SK-N-SH (cell line): ENCODE data around the gene PIK3R1. TPM values are rescaled to one million over a fixed set of nuclear protein-coding genes. Genes with fewer than 3 reads are reported as not detected.

Experiments used
- CTCF ChIA-PET: fragments of 300-600, 350-600 bp; formaldehyde crosslinking; extraction: SDS; loops from one replicate; lab custom pipeline; 2021; lab: Yijun Ruan, JAX
- POLR2A ChIA-PET: fragments of 350-600 bp; sonication (Branson Sonifier 250); formaldehyde crosslinking; extraction: SDS; loops from one replicate; lab custom pipeline; 2020; ENCODE audit warnings: antibody characterized with exemption, inconsistent platforms; lab: Yijun Ruan, JAX
- DNase-seq: peaks from one replicate; pipeline ENCODE4 v3.0.0; 2012
- H2AFZ ChIP-seq: fragments of 200-600 bp; sonication (generic); 2 replicates; pipeline ENCODE4 v1.8.1; 2016; ENCODE audit warnings: antibody characterized with exemption, mild to moderate bottlenecking, low read depth
- H3F3A ChIP-seq: fragments of 200-600 bp; sonication (generic); replicated peaks from 2 replicates; pipeline ENCODE3; 2016; ENCODE audit warnings: antibody characterized with exemption, mild to moderate bottlenecking; ENCODE audit not compliant: insufficient read depth
- H3K27ac ChIP-seq, 2 experiments: fragments of 200-500 bp in 1 of 2; fragments of 200-600 bp in 1 of 2; sonication (Bioruptor generic) in 1 of 2; sonication (generic), shearing (Covaris generic) in 1 of 2; 2 replicates each; pipeline versions ENCODE4 v1.5.1 to v1.6.1; 2014 to 2016; ENCODE audit warnings: low read depth in 2 of 2, inconsistent platforms in 1 of 2, low read length in 1 of 2, mild to moderate bottlenecking in 1 of 2, mixed read lengths in 1 of 2
- H3K27me3 ChIP-seq: fragments of 200-600 bp; sonication (generic), shearing (Covaris generic); 2 replicates; pipeline ENCODE4 v1.6.1; 2016; ENCODE audit warnings: mixed run types; ENCODE audit not compliant: insufficient read depth
- H3K36me3 ChIP-seq, 2 experiments: fragments of 200-500 bp in 1 of 2; fragments of 200-600 bp in 1 of 2; sonication (Bioruptor generic) in 1 of 2; sonication (generic) in 1 of 2; replicated peaks in 1 of 2; 2 replicates each; pipeline versions ENCODE3 to v1.5.1; 2014 to 2016; ENCODE audit warnings: low read length in 1 of 2, mild to moderate bottlenecking in 1 of 2; ENCODE audit not compliant: insufficient read depth in 2 of 2, control insufficient read depth in 1 of 2
- H3K4me1 ChIP-seq, 2 experiments: fragments of 200-500 bp in 1 of 2; fragments of 200-600 bp in 1 of 2; sonication (Bioruptor generic) in 1 of 2; sonication (generic), shearing (Covaris generic) in 1 of 2; 2 replicates each; pipeline versions ENCODE4 v1.5.1 to v1.6.1; 2014 to 2016; ENCODE audit warnings: low read depth in 1 of 2, low read length in 1 of 2, mixed run types in 1 of 2; ENCODE audit not compliant: insufficient read depth in 2 of 2, control insufficient read depth in 1 of 2
- H3K4me2 ChIP-seq: fragments of 200-600 bp; sonication (generic), shearing (Covaris generic); 2 replicates; pipeline ENCODE4 v1.6.1; 2017; ENCODE audit warnings: mixed run types
- H3K4me3 ChIP-seq, 2 experiments: fragments of 200-500 bp in 1 of 2; fragments of 200-600 bp in 1 of 2; sonication (Bioruptor generic) in 1 of 2; sonication (generic), shearing (Covaris generic) in 1 of 2; 2 replicates each; pipeline versions ENCODE4 v1.5.1 to v1.8.1; 2014 to 2016; ENCODE audit warnings: low read depth in 2 of 2, inconsistent platforms in 1 of 2, low read length in 1 of 2, mild to moderate bottlenecking in 1 of 2, mixed read lengths in 1 of 2, moderate library complexity in 1 of 2
- H3K79me2 ChIP-seq: fragments of 200-600 bp; sonication (generic); 2 replicates; pipeline ENCODE4 v1.8.1; 2017; ENCODE audit warnings: mild to moderate bottlenecking; ENCODE audit not compliant: insufficient read depth
- H3K9ac ChIP-seq: fragments of 200-600 bp; sonication (generic); 2 replicates; pipeline ENCODE4 v1.6.1; 2017; ENCODE audit warnings: mixed run types
- H3K9me2 ChIP-seq: fragments of 200-600 bp; sonication (generic); 2 replicates; pipeline ENCODE4 v1.6.1; 2017; ENCODE audit warnings: mixed run types
- H3K9me3 ChIP-seq: fragments of 200-600 bp; sonication (generic); 2 replicates; pipeline ENCODE4 v1.6.1; 2017; ENCODE audit warnings: mixed run types, mild to moderate bottlenecking, moderate library complexity
- H4K20me1 ChIP-seq: fragments of 200-600 bp; sonication (generic); 2 replicates; pipeline ENCODE4 v1.6.1; 2017; ENCODE audit warnings: mild to moderate bottlenecking, mixed run types; ENCODE audit not compliant: insufficient read depth
- ELF1 ChIP-seq: IDR thresholded peaks from 2 replicates; pipeline ENCODE4 v1.4.0; 2012
- FOSL2 ChIP-seq: IDR thresholded peaks from 2 replicates; pipeline ENCODE4 v1.4.0; 2012; ENCODE audit warnings: low read depth, mild to moderate bottlenecking, moderate library complexity, borderline replicate concordance
- FOXM1 ChIP-seq: IDR thresholded peaks from 2 replicates; pipeline ENCODE4 v1.4.0; 2012; ENCODE audit warnings: low read depth, mild to moderate bottlenecking
- GABPA ChIP-seq: IDR thresholded peaks from 2 replicates; pipeline ENCODE4 v1.4.0; 2012; ENCODE audit warnings: low read depth, mild to moderate bottlenecking
- JUND ChIP-seq: IDR thresholded peaks from 2 replicates; pipeline ENCODE4 v1.4.0; 2012
- MEF2A ChIP-seq: IDR thresholded peaks from 2 replicates; pipeline ENCODE4 v1.4.0; 2012; ENCODE audit warnings: low read depth, borderline replicate concordance
- NFIC ChIP-seq: IDR thresholded peaks from 2 replicates; pipeline ENCODE4 v1.4.0; 2012; ENCODE audit warnings: borderline replicate concordance
- SIN3A ChIP-seq: IDR thresholded peaks from 2 replicates; pipeline ENCODE4 v1.6.1; 2012; ENCODE audit warnings: low read depth, mild to moderate bottlenecking, low read length, moderate library complexity, borderline replicate concordance
- SMC3 ChIP-seq: IDR thresholded peaks from 2 replicates; pipeline ENCODE4 v1.6.1; 2012; ENCODE audit warnings: low read depth, low read length, improper control_type of control experiment
- polyA plus RNA-seq, 3 experiments: library from polyadenylated mRNA; depleted of rRNA; stranded (reverse); fragments of >200 nt; gene quantifications; 2 replicates each; pipeline ENCODE4 v1.2.3, GENCODE V29; 2012
- TF ChIP-seq, protein P1 (sequence below): IDR thresholded peaks from 2 replicates; pipeline ENCODE4; 2012
- TF ChIP-seq, protein P2 (sequence below): IDR thresholded peaks from 2 replicates; pipeline ENCODE4 v1.6.1; 2012; ENCODE audit warnings: mild to moderate bottlenecking, low read depth, low read length, moderate library complexity
- TF ChIP-seq, protein P3 (sequence below): IDR thresholded peaks from 2 replicates; pipeline ENCODE4 v1.4.0; 2012; ENCODE audit warnings: low read depth, borderline replicate concordance

PIK3R1 gene
- polyA plus RNA-seq, 1 of the 3 experiments (the other 2 are of a cell fraction): 2.0 TPM

DNA sequence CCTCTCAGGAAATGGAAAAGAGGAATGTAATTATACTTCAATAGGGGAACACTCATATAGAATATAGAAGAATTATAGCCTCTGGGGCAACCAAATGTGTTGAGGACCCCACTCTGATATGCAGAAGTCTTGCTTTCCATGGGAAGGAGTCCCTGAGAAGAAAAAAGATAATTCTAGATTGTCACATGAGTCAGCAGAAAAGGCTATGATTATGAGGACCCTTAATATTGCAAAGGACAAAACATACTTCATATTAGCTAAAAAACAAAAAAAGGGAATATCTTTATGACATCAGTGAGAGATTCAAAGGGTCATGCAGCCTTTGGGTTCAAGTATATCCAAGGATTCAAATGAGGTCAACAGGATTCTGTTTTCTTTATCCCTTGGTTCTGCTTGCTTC is 119.5 kb downstream of the PIK3R1 start:
- ChIA-PET POLR2A (no interaction called here), CTCF (interaction anchor here (1.1 kb wide), 1 partner anchor 673 kb away, joined by 3 read pairs; no protein-coding TSS in a partner anchor)
- no peaks in the 10 kb centered on the region for H4K20me1 ChIP-seq
- no peaks in the 10 kb centered on the region for H3K9me2 ChIP-seq
- H3K27me3 ChIP-seq: no peaks in the 10 kb centered on the region
- H3K36me3 ChIP-seq: no peaks in the 10 kb centered on the region
- no peak overlapping the region for H3K4me2 ChIP-seq
- TF ChIP-seq MEF2A: no peak
- TF ChIP-seq NFIC: no peak
- TF ChIP-seq, protein P1, sequence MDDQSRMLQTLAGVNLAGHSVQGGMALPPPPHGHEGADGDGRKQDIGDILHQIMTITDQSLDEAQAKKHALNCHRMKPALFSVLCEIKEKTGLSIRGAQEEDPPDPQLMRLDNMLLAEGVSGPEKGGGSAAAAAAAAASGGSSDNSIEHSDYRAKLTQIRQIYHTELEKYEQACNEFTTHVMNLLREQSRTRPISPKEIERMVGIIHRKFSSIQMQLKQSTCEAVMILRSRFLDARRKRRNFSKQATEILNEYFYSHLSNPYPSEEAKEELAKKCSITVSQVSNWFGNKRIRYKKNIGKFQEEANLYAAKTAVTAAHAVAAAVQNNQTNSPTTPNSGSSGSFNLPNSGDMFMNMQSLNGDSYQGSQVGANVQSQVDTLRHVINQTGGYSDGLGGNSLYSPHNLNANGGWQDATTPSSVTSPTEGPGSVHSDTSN: no peak
- no peak for TF ChIP-seq SIN3A
- TF ChIP-seq JUND: no peak
- TF ChIP-seq GABPA: no peak
- no peak for TF ChIP-seq ELF1
- TF ChIP-seq, protein P2, sequence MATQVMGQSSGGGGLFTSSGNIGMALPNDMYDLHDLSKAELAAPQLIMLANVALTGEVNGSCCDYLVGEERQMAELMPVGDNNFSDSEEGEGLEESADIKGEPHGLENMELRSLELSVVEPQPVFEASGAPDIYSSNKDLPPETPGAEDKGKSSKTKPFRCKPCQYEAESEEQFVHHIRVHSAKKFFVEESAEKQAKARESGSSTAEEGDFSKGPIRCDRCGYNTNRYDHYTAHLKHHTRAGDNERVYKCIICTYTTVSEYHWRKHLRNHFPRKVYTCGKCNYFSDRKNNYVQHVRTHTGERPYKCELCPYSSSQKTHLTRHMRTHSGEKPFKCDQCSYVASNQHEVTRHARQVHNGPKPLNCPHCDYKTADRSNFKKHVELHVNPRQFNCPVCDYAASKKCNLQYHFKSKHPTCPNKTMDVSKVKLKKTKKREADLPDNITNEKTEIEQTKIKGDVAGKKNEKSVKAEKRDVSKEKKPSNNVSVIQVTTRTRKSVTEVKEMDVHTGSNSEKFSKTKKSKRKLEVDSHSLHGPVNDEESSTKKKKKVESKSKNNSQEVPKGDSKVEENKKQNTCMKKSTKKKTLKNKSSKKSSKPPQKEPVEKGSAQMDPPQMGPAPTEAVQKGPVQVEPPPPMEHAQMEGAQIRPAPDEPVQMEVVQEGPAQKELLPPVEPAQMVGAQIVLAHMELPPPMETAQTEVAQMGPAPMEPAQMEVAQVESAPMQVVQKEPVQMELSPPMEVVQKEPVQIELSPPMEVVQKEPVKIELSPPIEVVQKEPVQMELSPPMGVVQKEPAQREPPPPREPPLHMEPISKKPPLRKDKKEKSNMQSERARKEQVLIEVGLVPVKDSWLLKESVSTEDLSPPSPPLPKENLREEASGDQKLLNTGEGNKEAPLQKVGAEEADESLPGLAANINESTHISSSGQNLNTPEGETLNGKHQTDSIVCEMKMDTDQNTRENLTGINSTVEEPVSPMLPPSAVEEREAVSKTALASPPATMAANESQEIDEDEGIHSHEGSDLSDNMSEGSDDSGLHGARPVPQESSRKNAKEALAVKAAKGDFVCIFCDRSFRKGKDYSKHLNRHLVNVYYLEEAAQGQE: no peak
- H3K4me1 ChIP-seq: peaks cover 5 to 11% of the 10 kb centered on the region in 2 experiments; a peak in 2 of 4 replicates
- no peak for DNase-seq
- H3K79me2 ChIP-seq: no peaks in the 10 kb centered on the region
- H2AFZ ChIP-seq: no peak overlapping the region
- peaks cover 27% of the 10 kb centered on the region for H3F3A ChIP-seq
- H3K27ac ChIP-seq: no peak overlapping the region
- no peaks in the 10 kb centered on the region for H3K9me3 ChIP-seq
- no peak overlapping the region for H3K4me3 ChIP-seq
- H3K9ac ChIP-seq: no peak overlapping the region

DNA sequence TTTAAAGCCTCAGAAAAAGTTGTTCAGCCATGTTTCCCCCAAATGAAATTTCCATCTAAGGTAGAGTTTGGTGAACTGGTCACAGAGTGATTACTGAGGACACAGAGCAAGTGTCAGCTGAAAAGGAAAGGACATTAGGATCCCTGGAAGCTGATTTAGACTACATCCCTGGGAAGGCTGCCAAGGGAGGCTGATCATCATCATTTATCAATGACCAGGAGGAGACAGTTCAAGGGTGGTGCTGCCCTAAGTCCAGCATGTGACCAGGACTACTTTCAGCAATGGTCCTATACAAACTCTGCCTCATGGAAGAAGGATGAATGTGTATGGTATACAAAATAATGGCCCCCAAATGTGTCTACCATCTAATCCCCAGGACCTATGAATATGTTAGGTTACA is 120.6 kb downstream of the PIK3R1 start:
- no peak for DNase-seq
- Histone ChIP-seq H3K9ac (no peak overlapping the region), H4K20me1 (no peaks in the 10 kb centered on the region), H3K79me2 (no peaks in the 10 kb centered on the region), H3K27ac (no peak overlapping the region), H3K9me3 (no peaks in the 10 kb centered on the region), H3K4me3 (no peak overlapping the region), H2AFZ (no peak overlapping the region), H3F3A (peaks cover 27% of the 10 kb centered on the region)
- POLR2A ChIA-PET: no interaction called here
- TF ChIP-seq SMC3 (no peak), ELF1 (no peak), FOSL2 (no peak), GABPA (no peak), FOXM1 (no peak)
- TF ChIP-seq, protein P3, sequence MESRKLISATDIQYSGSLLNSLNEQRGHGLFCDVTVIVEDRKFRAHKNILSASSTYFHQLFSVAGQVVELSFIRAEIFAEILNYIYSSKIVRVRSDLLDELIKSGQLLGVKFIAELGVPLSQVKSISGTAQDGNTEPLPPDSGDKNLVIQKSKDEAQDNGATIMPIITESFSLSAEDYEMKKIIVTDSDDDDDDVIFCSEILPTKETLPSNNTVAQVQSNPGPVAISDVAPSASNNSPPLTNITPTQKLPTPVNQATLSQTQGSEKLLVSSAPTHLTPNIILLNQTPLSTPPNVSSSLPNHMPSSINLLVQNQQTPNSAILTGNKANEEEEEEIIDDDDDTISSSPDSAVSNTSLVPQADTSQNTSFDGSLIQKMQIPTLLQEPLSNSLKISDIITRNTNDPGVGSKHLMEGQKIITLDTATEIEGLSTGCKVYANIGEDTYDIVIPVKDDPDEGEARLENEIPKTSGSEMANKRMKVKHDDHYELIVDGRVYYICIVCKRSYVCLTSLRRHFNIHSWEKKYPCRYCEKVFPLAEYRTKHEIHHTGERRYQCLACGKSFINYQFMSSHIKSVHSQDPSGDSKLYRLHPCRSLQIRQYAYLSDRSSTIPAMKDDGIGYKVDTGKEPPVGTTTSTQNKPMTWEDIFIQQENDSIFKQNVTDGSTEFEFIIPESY: no peak
- TF ChIP-seq, all 33 proteins: peak for 0
- peaks cover 0 to 6% of the 10 kb centered on the region in 2 experiments; a peak in 2 of 4 replicates for H3K4me1 ChIP-seq
- H3K9me2 ChIP-seq: no peaks in the 10 kb centered on the region
- CTCF ChIA-PET: no interaction called here
- no peaks in the 10 kb centered on the region for H3K27me3 ChIP-seq
- no peak overlapping the region for H3K4me2 ChIP-seq
- H3K36me3 ChIP-seq: no peaks in the 10 kb centered on the region
